Measurements from ENCODE around the gene EEA1. TPM values are rescaled to one million over a fixed set of nuclear protein-coding genes. Genes with fewer than 3 reads are reported as not detected.
A peak's percentile ranks its signal among the peaks of the same experiment; 100 is the strongest.
"Not testable (repeated sequence)": the region's sequence is repeated elsewhere in the genome, so short reads cannot be mapped to it uniquely, and the experiment has no call there.

EEA1 gene
- 9.7 and 17.4 TPM in 2 replicates for total RNA-seq (2014; rRNA removed; shearing (Covaris generic); ENCODE audit: low replicate concordance)

- in situ Hi-C loops (cut with HindIII; ENCODE audit: low pct_unique_long_range_greater_than_20kb, low sequenced_read_pairs), result no loop called here
- peak; percentile 94 for DNase-seq (ENCODE audit: low read depth)
Measured at GRCh38 chr12:92928962-92929915, at the start of gene EEA1. TSS of gene EEA1 (minus strand) at chr12:92929295. CDS start at chr12:92929066, 229 bp downstream.

DNA sequence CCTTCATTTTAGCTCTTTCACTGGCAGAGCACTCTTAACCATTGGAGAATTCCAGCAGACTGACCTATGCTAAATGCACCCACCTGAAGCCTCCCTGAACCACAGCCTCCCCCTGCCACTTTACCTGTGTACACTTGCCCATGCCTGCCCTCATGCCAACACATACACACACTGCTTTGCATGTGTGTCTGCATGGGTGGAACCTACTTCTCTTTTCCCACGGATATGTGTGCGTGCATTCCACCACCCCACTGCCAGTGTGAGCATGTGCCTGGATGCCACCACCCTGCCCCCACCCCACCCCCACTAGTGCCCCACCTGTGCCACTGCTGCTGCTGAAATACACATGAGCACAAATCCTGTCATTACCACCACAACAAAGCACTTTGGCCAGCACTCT, 49.5 kb upstream of the EEA1 start:
- in situ Hi-C loops (cut with HindIII; ENCODE audit: low pct_unique_long_range_greater_than_20kb, low sequenced_read_pairs), result no loop called here
- no peak for DNase-seq (ENCODE audit: low read depth)

- no peak for DNase-seq (ENCODE audit: low read depth)
- in situ Hi-C loops (cut with HindIII; ENCODE audit: low pct_unique_long_range_greater_than_20kb, low sequenced_read_pairs), result no loop called here
Measured at GRCh38 chr12:92977326-92977725, 48.2 kb upstream of the EEA1 start.

GRCh38 chr12:92974759-92975158, 45.7 kb upstream of the EEA1 start:
- in situ Hi-C loops (cut with HindIII; ENCODE audit: low pct_unique_long_range_greater_than_20kb, low sequenced_read_pairs), result no loop called here
- no peak for DNase-seq (ENCODE audit: low read depth)

GRCh38 chr12:92973614-92974013, 44.5 kb upstream of the EEA1 start:
- in situ Hi-C loops (cut with HindIII; ENCODE audit: low pct_unique_long_range_greater_than_20kb, low sequenced_read_pairs), result no loop called here
- DNase-seq (ENCODE audit: low read depth), result peak; percentile 15

- peak; percentile 80 for DNase-seq (ENCODE audit: low read depth)
- in situ Hi-C loops (cut with HindIII; ENCODE audit: low pct_unique_long_range_greater_than_20kb, low sequenced_read_pairs), result no loop called here
Measured at GRCh38 chr12:92971859-92972524, 42.9 kb upstream of the EEA1 start.

DNA sequence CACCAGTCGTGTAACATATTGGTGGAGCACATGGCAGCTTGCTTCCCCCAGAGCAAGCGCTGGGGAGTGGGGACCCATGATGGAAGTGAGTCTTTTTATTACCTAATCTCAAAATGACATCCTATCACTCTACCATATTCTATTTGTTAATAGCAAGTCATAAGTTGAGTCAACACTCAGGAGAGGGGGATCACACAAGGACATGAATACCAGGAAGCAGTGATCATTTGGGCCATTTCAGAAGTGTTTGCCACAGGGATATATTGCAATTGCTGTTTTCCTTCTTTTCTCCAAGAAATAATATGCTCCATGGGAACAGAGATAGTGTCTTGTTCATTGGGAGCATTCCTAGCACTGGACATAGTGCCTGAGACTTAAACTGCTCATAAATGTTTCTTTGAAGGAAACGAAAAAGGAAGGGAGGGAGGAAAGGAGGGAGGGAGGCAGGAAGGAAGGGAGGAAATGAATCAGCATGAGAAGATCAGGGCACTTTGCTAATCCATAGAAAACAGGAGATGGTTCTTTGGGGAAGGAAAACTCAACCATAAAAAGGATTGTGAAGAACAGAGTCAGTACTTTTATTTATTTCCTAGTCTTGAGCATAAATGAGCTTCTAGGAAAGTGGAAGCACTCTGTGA, 39.2 kb upstream of the EEA1 start:
- no peak for DNase-seq (ENCODE audit: low read depth)
- in situ Hi-C loops (cut with HindIII; ENCODE audit: low pct_unique_long_range_greater_than_20kb, low sequenced_read_pairs), result no loop called here

DNA sequence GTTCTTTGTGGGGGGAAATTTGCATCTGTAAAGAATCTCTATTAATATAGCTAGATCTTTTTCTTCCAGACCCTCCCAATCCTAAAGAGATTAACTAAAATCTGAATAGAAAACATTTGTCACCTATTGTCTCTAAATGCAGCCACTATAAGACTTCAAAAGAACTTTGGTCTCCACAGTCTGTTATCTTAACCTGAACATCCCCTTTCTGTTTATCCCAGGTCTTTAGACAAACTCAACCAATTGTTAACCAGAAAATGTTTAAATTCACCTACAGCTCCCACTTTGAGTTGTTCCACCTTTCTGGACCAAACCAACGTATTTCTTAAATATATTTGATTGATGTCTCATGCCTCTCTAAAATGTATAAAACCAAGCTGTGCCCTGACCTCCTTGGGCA, 35.3 kb upstream of the EEA1 start:
- in situ Hi-C loops (cut with HindIII; ENCODE audit: low pct_unique_long_range_greater_than_20kb, low sequenced_read_pairs); DNase-seq (ENCODE audit: low read depth): not testable (repeated sequence)

DNA sequence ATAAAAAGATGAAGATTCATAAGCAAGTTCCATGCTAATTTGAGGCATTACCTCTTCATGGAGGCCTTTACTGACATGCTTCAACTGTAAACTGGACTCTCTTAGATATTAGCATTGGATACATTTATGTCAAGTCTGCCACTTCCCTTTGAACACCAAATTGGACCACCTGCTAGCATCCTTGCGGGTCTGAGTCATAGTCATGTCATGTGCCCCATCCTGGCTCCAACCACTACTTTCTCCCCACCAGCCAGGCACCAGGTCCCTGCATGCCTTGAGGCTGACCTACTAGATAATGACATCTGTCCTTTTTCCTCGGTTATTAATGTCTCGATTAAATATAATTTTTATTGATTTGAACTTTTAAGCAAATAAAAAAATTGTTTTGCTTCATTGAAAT, 32.9 kb upstream of the EEA1 start:
- DNase-seq (ENCODE audit: low read depth), result no peak
- in situ Hi-C loops (cut with HindIII; ENCODE audit: low pct_unique_long_range_greater_than_20kb, low sequenced_read_pairs), result no loop called here

DNA sequence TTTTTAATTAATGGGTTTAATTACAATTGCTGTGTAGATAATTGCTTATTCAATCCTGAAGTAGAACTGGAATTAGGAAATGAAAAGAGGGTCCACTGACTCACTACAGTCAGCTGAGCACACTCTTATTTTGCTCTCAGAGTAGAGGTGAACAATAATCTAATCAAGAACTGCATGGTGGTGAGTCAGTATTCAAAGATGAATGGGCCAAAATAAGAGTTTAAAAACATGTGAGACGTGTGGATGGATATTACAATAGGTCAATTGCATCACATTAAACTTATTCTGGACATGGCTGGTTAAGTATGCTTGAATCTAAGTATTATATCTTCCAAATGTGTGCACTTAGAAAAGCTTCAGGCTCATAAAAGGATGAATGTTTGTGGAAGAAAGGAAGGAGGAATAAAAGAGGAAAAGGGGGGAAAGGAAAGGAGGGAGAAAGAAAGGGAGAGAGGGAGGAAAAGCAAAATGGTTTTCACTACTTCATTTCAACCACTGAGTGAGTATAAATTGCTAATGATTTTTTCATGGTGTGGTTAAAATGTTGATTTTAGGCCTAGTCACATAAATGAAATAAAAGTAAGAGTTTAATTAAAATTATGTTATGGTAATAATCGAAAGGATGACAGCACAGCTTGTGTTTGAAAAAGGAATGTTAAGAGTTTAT, 27.0 kb upstream of the EEA1 start:
- in situ Hi-C loops (cut with HindIII; ENCODE audit: low pct_unique_long_range_greater_than_20kb, low sequenced_read_pairs), result no loop called here
- DNase-seq (ENCODE audit: low read depth), result no peak

- in situ Hi-C loops (cut with HindIII; ENCODE audit: low pct_unique_long_range_greater_than_20kb, low sequenced_read_pairs), result no loop called here
- no peak for DNase-seq (ENCODE audit: low read depth)
Measured at GRCh38 chr12:92953747-92954146, 24.7 kb upstream of the EEA1 start.

- in situ Hi-C loops (cut with HindIII; ENCODE audit: low pct_unique_long_range_greater_than_20kb, low sequenced_read_pairs), result no loop called here
- DNase-seq (ENCODE audit: low read depth), result no peak
Measured at GRCh38 chr12:92952394-92952793, 23.3 kb upstream of the EEA1 start.

DNA sequence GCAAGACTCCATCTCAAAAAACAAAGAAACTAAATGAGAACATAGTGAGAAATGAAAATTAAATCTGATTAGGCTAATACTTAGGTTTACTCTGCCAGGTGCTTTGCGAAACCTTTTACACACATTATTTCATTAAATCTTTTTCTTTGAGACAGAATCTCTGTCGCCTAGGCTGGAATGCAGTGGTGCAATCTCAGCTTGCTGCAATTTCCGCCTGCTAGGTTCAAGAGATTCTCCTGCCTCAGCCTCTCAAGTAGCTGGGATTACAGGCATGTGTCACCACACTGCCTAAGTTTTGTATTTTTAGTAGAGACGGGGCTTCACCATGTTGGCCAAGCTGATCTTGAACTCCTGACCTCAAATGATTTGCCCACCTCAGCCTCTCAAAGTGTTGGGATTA, 21.9 kb upstream of the EEA1 start:
- DNase-seq (ENCODE audit: low read depth), result no peak
- in situ Hi-C loops (cut with HindIII; ENCODE audit: low pct_unique_long_range_greater_than_20kb, low sequenced_read_pairs), result no loop called here

GRCh38 chr12:92950011-92950410, 20.9 kb upstream of the EEA1 start:
- DNase-seq (ENCODE audit: low read depth), result no peak
- in situ Hi-C loops (cut with HindIII; ENCODE audit: low pct_unique_long_range_greater_than_20kb, low sequenced_read_pairs), result no loop called here

DNA sequence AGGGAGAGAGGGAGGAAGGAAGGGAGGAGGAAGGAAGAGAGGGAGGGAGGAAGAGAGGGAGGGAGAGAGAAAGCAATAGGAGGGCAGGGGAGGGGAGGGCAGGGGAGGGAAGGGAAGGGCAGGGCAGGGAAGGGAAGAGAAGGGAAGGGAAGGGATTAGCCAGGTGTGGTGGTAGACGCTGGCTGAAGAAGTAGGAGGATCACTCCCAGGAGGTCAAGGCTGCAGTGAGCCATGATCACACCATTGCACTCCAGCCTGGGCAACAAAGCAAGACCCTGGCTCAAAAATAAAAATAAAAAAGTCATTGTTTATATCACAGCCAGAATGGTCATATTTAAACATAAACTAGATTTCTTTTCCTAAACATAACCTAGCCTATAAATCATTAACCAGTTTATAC, 20.4 kb upstream of the EEA1 start:
- in situ Hi-C loops (cut with HindIII; ENCODE audit: low pct_unique_long_range_greater_than_20kb, low sequenced_read_pairs), result no loop called here
- no peak for DNase-seq (ENCODE audit: low read depth)

DNA sequence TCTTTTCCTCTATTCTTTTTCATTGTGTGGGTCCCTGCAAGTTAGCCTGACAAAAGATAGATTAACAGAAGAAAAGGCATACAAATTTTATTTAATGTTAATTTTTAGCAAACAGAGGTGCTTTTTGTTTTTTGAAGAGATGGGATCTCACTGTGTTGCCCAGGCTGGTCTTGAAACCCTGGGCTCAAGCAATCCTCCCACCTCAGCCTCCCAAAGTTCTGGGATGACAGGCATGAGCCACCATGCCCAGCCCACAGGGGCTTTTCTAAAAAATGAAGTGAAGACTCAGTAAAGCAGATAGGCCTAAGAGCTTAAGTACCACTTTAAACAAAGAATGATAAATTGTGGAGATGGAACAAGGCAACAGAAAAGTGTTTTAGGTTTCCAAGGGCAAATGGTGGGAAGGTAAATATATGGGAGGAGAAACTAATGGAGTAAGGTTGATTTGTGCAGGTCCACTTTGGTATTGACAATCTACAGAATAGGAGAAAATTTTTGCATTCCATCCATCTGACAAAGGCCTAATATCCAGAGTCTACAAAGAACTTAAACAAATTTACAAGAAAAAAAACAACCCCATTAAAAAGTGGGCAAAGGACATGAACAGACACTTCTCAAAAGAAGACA, 18.6 kb upstream of the EEA1 start:
- in situ Hi-C loops (cut with HindIII; ENCODE audit: low pct_unique_long_range_greater_than_20kb, low sequenced_read_pairs), result no loop called here
- DNase-seq (ENCODE audit: low read depth), result no peak

GRCh38 chr12:92945659-92946220, 16.6 kb upstream of the EEA1 start:
- no peak for DNase-seq (ENCODE audit: low read depth)
- in situ Hi-C loops (cut with HindIII; ENCODE audit: low pct_unique_long_range_greater_than_20kb, low sequenced_read_pairs), result no loop called here

All from Caki2 (cell line).